ENCODE measurements around the gene TMEM51. TPM values are rescaled to one million over a fixed set of nuclear protein-coding genes. Genes with fewer than 3 reads are reported as not detected.

The TMEM51 gene
- total RNA-seq, 1 donor from 2014 or later: 6.9 TPM

GRCh38 chr1:15244813-15245212 is 91.3 kb downstream of the TMEM51 start:
- Histone ChIP-seq H2AFZ (ENCODE audit: low read depth, low read length) (no peak overlapping the region), H3K4me2 (ENCODE audit: low read length) (no peak overlapping the region), H3K79me2 (ENCODE audit: insufficient read depth, low read length) (no peaks in the 10 kb centered on the region), H3K36me3 (ENCODE audit: insufficient read depth, low read length) (no peaks in the 10 kb centered on the region), H3K4me3 (ENCODE audit: insufficient read depth, low read depth, low read length) (no peak overlapping the region), H3K27me3 (ENCODE audit: insufficient read depth, low read length) (peaks cover 4% of the 10 kb centered on the region), H4K20me1 (ENCODE audit: insufficient read depth, low read length) (no peaks in the 10 kb centered on the region), H3K27ac (ENCODE audit: low read depth, low read length) (no peak overlapping the region), H3K9me3 (ENCODE audit: insufficient read depth, low read depth, low read length) (no peaks in the 10 kb centered on the region), H3K4me1 (ENCODE audit: insufficient read depth, low read length) (no peaks in the 10 kb centered on the region), H3K9ac (ENCODE audit: low read length) (no peak overlapping the region)
- H3K27me3 Mint-ChIP-seq (ENCODE audit: low read depth, unreplicated experiment): peaks cover 21% of the 10 kb centered on the region
- no peak overlapping the region for H3K4me3 Mint-ChIP-seq (ENCODE audit: unreplicated experiment)
- H3K36me3 Mint-ChIP-seq (ENCODE audit: low read depth, unreplicated experiment): no peaks in the 10 kb centered on the region
- DNase-seq (ENCODE audit: low read depth) (no peak), FAIRE-seq (no peak)
- H3K9me3 Mint-ChIP-seq (ENCODE audit: unreplicated experiment): peaks cover 5% of the 10 kb centered on the region
- H3K4me1 Mint-ChIP-seq (ENCODE audit: low read depth, unreplicated experiment): peaks cover 10% of the 10 kb centered on the region
- no peak for TF ChIP-seq CTCF (IDR thresholded peaks at IDR 0.05; ENCODE audit: insufficient read depth, low read depth, low read length)
- no peak for TF ChIP-seq EZH2 (IDR thresholded peaks at IDR 0.05; ENCODE audit: insufficient read depth, low read length)
- H3K27ac Mint-ChIP-seq (ENCODE audit: unreplicated experiment): no peak overlapping the region

DNA sequence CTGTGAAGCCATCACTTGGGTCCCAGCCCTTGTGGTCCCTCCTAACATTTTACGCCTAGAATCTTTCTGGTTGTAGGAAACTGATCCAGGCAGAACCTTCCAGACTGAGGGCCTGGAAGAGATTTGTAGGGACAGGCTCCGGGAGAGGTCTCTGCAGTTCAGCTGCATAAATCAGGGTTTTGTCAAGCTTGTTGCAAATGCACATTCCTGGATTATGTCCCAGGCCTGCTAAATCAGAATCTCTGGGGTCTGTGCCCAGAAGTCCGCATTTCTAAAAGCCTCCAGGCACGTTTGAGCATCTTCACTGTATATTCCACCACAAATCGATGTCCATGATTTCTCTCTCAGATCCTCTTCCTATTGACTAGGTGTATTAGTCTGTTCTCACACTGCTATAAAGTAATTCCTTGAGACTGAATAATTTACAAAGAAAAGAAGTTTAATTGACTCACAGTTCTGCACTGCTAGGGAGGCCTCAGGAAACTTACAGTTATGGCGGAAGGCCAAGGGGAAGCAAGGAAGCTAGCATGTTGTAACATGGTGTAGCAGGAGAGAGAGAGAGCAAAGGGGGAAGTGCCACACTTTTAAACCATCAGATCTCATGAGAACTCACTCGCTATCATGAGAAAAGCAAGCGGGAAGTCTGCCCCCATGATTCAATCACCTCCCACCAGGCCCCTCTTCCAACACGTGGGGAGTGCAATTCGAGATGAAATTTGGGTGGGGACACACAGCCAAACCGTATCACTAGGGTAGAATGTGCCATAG is 92.2 kb downstream of the TMEM51 start:
- Histone ChIP-seq H3K4me3 (ENCODE audit: insufficient read depth, low read depth, low read length) (no peak overlapping the region), H3K79me2 (ENCODE audit: insufficient read depth, low read length) (no peaks in the 10 kb centered on the region), H3K4me2 (ENCODE audit: low read length) (no peak overlapping the region), H2AFZ (ENCODE audit: low read depth, low read length) (no peak overlapping the region), H3K27ac (ENCODE audit: low read depth, low read length) (no peak overlapping the region), H3K27me3 (ENCODE audit: insufficient read depth, low read length) (peaks cover 12% of the 10 kb centered on the region), H3K9ac (ENCODE audit: low read length) (no peak overlapping the region), H3K36me3 (ENCODE audit: insufficient read depth, low read length) (no peaks in the 10 kb centered on the region), H3K4me1 (ENCODE audit: insufficient read depth, low read length) (no peaks in the 10 kb centered on the region), H4K20me1 (ENCODE audit: insufficient read depth, low read length) (no peaks in the 10 kb centered on the region), H3K9me3 (ENCODE audit: insufficient read depth, low read depth, low read length) (no peaks in the 10 kb centered on the region)
- Mint-ChIP-seq H3K36me3 (ENCODE audit: low read depth, unreplicated experiment) (no peaks in the 10 kb centered on the region), H3K4me3 (ENCODE audit: unreplicated experiment) (no peak overlapping the region), H3K4me1 (ENCODE audit: low read depth, unreplicated experiment) (peaks cover 11% of the 10 kb centered on the region), H3K9me3 (ENCODE audit: unreplicated experiment) (peaks cover 5% of the 10 kb centered on the region), H3K27me3 (ENCODE audit: low read depth, unreplicated experiment) (peaks cover 28% of the 10 kb centered on the region), H3K27ac (ENCODE audit: unreplicated experiment) (no peak overlapping the region)
- DNase-seq (ENCODE audit: low read depth) (peak; percentile 32), FAIRE-seq (no peak)
- no peak for TF ChIP-seq CTCF (IDR thresholded peaks at IDR 0.05; ENCODE audit: insufficient read depth, low read depth, low read length)
- TF ChIP-seq EZH2 (IDR thresholded peaks at IDR 0.05; ENCODE audit: insufficient read depth, low read length): no peak

Measured in astrocyte (in vitro differentiated cells and primary cell).